Measurements from ENCODE around the gene EPB41L4A.
"Not testable (repeated sequence)": the region's sequence is repeated elsewhere in the genome, so short reads cannot be mapped to it uniquely, and the experiment has no call there.

EPB41L4A gene

DNA sequence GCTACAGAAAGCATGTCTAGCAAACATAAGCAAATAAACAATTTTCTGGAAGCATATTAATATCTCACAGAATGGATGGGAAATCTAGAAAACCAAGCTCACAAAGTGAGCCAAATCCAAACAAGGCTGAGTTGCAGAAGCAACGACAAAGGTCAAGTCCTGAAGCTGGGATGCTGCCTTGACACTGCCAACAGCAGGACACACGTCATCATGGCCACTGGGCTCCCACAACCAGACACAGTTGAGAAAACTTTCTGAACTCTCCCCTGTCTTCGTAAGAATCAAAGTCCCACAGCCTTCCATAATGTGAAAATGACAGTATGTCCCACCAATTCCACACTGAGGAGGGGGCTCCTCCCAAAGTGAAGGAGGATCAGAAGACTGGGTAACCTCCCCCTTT is 37.6 kb downstream of the EPB41L4A start:
- no peak overlapping the region for H3K4me3 ChIP-seq (ENCODE audit: low read length in 2 of 2)
- no peaks in the 10 kb centered on the region for H3K36me3 ChIP-seq (ENCODE audit: control insufficient read depth in 2 of 2, insufficient read depth in 2 of 2, low read length in 2 of 2)
- H3K27ac ChIP-seq (ENCODE audit: low read length) = no peak overlapping the region
- no peaks in the 10 kb centered on the region for H3K4me1 ChIP-seq (ENCODE audit: control insufficient read depth, insufficient read depth, low read length)
- H3K9ac ChIP-seq (ENCODE audit: low read length in 2 of 2) = no peak overlapping the region
- no peaks in the 10 kb centered on the region for H3K9me3 ChIP-seq (ENCODE audit: control insufficient read depth in 2 of 2, low read length in 2 of 2)
- H3K27me3 ChIP-seq (ENCODE audit: control insufficient read depth in 1 of 2, insufficient read depth in 2 of 2, low read length in 2 of 2) = no peaks in the 10 kb centered on the region

DNA sequence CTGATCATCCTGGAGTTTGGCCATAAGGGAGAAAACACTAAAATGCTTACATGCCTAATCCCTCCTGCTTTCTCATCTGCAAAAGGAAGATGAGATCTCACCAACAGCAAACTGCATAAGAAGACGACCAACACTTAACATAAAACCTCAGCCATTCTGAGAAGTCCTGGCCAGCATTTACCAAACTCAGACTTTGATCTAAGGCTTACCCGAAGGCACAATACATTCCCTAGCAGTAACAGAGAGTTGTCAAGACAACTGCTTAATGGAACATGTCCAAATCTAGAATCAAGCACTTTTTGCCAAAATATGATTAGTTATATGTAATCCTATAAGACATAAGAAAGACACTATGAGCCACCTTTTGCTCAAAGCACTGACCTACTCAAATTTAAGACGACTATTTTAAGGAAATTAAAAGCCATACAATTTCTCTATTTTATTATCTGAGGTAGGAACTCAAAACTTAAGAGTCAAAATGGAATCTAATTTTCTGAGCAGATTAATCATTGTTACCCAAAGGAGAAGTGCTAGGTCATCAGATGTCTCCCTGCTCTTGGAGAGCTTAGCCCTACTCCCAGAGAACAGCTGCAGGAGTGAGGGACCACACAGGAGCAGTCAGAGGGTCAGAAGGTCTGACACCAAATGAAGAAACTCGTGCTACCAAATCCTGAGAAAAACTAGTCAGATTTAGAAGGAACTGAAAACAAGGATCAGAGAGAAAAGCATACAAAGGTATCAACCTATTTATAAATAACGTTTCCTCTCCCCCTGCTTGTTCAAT is 39.3 kb downstream of the EPB41L4A start:
- no peak overlapping the region for H3K4me3 ChIP-seq (ENCODE audit: low read length in 2 of 2)
- H3K27ac ChIP-seq (ENCODE audit: low read length) = no peak overlapping the region

DNA sequence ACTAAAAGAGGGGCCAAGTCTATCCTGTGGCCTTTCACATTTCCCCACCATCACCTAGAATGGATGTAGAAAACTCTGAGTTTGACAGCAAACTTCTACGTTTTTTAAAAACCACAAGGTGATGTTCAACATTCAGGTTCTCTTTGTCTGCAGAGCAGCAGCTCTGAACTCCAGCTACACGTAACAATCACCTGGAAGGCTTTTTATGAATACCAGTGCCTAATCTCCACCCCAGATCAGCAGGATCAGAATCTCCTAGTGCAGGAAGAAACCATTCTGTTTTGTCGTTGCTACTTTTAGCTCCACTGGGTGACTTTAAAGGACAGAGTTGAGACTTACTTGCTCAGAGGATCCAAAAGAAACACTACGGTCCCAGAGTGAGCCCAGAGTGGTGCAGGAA is 44.3 kb downstream of the EPB41L4A start:
- no peak overlapping the region for H3K27ac ChIP-seq (ENCODE audit: low read length)
- H3K4me3 ChIP-seq (ENCODE audit: low read length in 2 of 2) = no peak overlapping the region
- H3K27me3 ChIP-seq (ENCODE audit: control insufficient read depth in 1 of 2, insufficient read depth in 2 of 2, low read length in 2 of 2) = no peaks in the 10 kb centered on the region
- no peak overlapping the region for H3K9ac ChIP-seq (ENCODE audit: low read length in 2 of 2)
- no peaks in the 10 kb centered on the region for H3K9me3 ChIP-seq (ENCODE audit: control insufficient read depth in 2 of 2, low read length in 2 of 2)
- H3K4me1 ChIP-seq (ENCODE audit: control insufficient read depth, insufficient read depth, low read length) = no peaks in the 10 kb centered on the region
- H3K36me3 ChIP-seq (ENCODE audit: control insufficient read depth in 2 of 2, insufficient read depth in 2 of 2, low read length in 2 of 2) = no peaks in the 10 kb centered on the region

More for the DNA sequence above, 39.3 kb downstream of the EPB41L4A start:
- Histone ChIP-seq H3K36me3 (ENCODE audit: control insufficient read depth in 2 of 2, insufficient read depth in 2 of 2, low read length in 2 of 2) (no peaks in the 10 kb centered on the region), H3K9ac (ENCODE audit: low read length in 2 of 2) (no peak overlapping the region), H3K27me3 (ENCODE audit: control insufficient read depth in 1 of 2, insufficient read depth in 2 of 2, low read length in 2 of 2) (no peaks in the 10 kb centered on the region), H3K9me3 (ENCODE audit: control insufficient read depth in 2 of 2, low read length in 2 of 2) (no peaks in the 10 kb centered on the region), H3K4me1 (ENCODE audit: control insufficient read depth, insufficient read depth, low read length) (no peaks in the 10 kb centered on the region)

DNA sequence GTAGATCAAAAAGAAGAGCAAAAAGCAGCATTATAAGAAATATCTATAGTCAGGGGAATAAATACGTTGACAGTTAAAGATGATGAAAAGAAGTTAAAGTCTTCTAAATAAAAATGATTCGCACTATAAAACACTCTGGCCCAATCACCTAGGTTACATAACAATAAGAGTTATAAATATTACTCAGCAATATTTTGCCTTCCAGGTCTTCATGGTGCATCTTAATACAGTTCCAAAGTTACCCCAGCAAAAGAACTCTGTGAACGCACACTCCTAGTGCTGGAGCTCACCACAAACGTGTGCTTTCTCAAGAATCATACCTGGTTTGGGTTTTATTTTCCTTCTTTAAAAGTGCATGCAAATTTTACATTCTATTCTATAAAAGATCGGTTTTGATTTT is 44.7 kb downstream of the EPB41L4A start:
- H3K36me3 ChIP-seq (ENCODE audit: control insufficient read depth in 2 of 2, insufficient read depth in 2 of 2, low read length in 2 of 2) = no peaks in the 10 kb centered on the region
- no peak overlapping the region for H3K27ac ChIP-seq (ENCODE audit: low read length)
- H3K9ac ChIP-seq (ENCODE audit: low read length in 2 of 2) = no peak overlapping the region
- no peaks in the 10 kb centered on the region for H3K9me3 ChIP-seq (ENCODE audit: control insufficient read depth in 2 of 2, low read length in 2 of 2)
- no peaks in the 10 kb centered on the region for H3K4me1 ChIP-seq (ENCODE audit: control insufficient read depth, insufficient read depth, low read length)
- no peaks in the 10 kb centered on the region for H3K27me3 ChIP-seq (ENCODE audit: control insufficient read depth in 1 of 2, insufficient read depth in 2 of 2, low read length in 2 of 2)
- no peak overlapping the region for H3K4me3 ChIP-seq (ENCODE audit: low read length in 2 of 2)

DNA sequence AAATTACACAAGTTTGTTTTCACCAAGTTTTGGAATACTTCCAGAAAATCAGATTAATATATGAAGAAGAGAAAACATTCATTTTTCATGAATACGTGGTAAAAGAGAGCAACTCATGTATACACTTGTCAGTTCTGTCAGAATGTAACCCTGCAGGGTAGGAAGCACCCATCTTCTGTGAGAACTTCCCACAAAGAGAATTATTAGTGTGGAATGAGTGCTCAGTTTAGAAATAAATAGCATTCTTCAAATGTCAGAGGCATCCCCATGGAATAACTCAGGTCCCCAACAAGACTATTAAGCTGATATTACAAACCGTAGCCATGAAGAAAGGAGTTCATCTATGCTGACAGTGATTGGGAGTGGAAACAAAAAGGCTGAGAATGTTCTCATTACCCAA is 45.2 kb downstream of the EPB41L4A start:
- no peaks in the 10 kb centered on the region for H3K9me3 ChIP-seq (ENCODE audit: control insufficient read depth in 2 of 2, low read length in 2 of 2)
- no peak overlapping the region for H3K4me3 ChIP-seq (ENCODE audit: low read length in 2 of 2)
- no peaks in the 10 kb centered on the region for H3K4me1 ChIP-seq (ENCODE audit: control insufficient read depth, insufficient read depth, low read length)
- H3K36me3 ChIP-seq (ENCODE audit: control insufficient read depth in 2 of 2, insufficient read depth in 2 of 2, low read length in 2 of 2) = no peaks in the 10 kb centered on the region
- H3K27ac ChIP-seq (ENCODE audit: low read length) = no peak overlapping the region
- H3K27me3 ChIP-seq (ENCODE audit: control insufficient read depth in 1 of 2, insufficient read depth in 2 of 2, low read length in 2 of 2) = no peaks in the 10 kb centered on the region
- no peak overlapping the region for H3K9ac ChIP-seq (ENCODE audit: low read length in 2 of 2)

DNA sequence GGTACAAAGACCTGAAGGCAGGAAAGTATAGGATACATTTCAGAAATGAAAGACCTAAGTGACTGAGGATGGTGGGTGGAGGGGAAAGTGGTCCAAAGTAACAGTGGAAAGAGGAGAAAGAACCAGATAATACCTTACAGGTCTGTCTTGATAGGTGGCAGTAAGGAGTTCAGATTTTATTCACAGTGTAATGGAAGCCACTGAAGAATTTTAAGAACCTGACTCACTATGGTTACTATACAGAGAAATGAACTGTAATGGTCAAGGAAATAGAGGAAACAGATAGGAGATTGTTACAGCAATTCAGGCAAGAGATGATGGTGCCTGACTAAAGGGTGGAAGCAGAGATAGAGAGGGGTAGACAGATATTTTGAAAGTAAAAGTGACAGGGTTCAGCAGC is 46.5 kb downstream of the EPB41L4A start:
- Histone ChIP-seq H3K27ac (ENCODE audit: low read length) (no peak overlapping the region), H3K9me3 (ENCODE audit: control insufficient read depth in 2 of 2, low read length in 2 of 2) (no peaks in the 10 kb centered on the region), H3K9ac (ENCODE audit: low read length in 2 of 2) (no peak overlapping the region), H3K4me3 (ENCODE audit: low read length in 2 of 2) (no peak overlapping the region), H3K4me1 (ENCODE audit: control insufficient read depth, insufficient read depth, low read length) (no peaks in the 10 kb centered on the region), H3K36me3 (ENCODE audit: control insufficient read depth in 2 of 2, insufficient read depth in 2 of 2, low read length in 2 of 2) (no peaks in the 10 kb centered on the region), H3K27me3 (ENCODE audit: control insufficient read depth in 1 of 2, insufficient read depth in 2 of 2, low read length in 2 of 2) (no peaks in the 10 kb centered on the region)

DNA sequence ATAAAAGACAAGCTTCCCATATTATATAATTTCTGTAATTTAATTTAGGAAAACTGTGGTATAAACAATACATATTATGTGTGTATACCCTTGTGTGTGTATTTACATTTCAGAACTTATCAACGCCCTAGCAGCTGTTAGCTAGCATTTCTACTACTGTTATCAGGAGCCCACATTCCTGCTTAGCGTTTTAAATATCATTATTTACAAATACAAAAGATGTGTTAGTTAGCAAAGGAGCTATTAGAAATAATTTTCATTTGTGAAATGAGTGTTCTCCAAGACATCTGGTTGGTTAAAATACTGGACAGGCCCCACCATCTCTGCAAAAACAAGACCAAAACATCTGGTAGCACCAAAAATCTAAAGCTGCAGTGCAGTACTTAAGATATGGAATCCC is 48.0 kb downstream of the EPB41L4A start:
- Histone ChIP-seq H3K9me3 (ENCODE audit: control insufficient read depth in 2 of 2, low read length in 2 of 2) (no peaks in the 10 kb centered on the region), H3K4me1 (ENCODE audit: control insufficient read depth, insufficient read depth, low read length) (no peaks in the 10 kb centered on the region)

DNA sequence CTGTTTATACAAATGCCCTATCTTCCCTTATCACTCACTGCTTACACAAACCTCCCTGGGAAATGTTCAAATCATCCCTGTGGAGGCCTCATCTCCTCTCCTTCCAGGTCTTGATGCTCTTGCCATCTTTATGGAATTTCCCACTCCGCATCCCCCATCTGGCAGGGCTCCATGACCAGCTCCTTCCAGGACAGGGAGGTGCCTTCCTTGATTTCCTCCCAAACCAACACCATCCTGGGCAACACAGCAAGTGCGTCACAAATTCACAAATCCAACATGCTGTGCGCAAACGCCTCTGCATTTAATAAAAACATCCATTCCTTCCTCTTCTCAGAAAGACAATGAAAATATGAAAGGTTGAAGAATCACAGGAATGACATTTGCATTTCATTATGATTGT is 51.7 kb downstream of the EPB41L4A start:
- Histone ChIP-seq H3K27me3 (ENCODE audit: control insufficient read depth in 1 of 2, insufficient read depth in 2 of 2, low read length in 2 of 2) (no peaks in the 10 kb centered on the region), H3K36me3 (ENCODE audit: control insufficient read depth in 2 of 2, insufficient read depth in 2 of 2, low read length in 2 of 2) (no peaks in the 10 kb centered on the region), H3K27ac (ENCODE audit: low read length) (no peak overlapping the region), H3K4me3 (ENCODE audit: low read length in 2 of 2) (no peak overlapping the region), H3K9ac (ENCODE audit: low read length in 2 of 2) (no peak overlapping the region), H3K9me3 (ENCODE audit: control insufficient read depth in 2 of 2, low read length in 2 of 2) (no peaks in the 10 kb centered on the region), H3K4me1 (ENCODE audit: control insufficient read depth, insufficient read depth, low read length) (no peaks in the 10 kb centered on the region)

More for the DNA sequence above, 48.0 kb downstream of the EPB41L4A start:
- Histone ChIP-seq H3K9ac (ENCODE audit: low read length in 2 of 2) (no peak overlapping the region), H3K4me3 (ENCODE audit: low read length in 2 of 2) (no peak overlapping the region), H3K36me3 (ENCODE audit: control insufficient read depth in 2 of 2, insufficient read depth in 2 of 2, low read length in 2 of 2) (no peaks in the 10 kb centered on the region), H3K27ac (ENCODE audit: low read length) (no peak overlapping the region), H3K27me3 (ENCODE audit: control insufficient read depth in 1 of 2, insufficient read depth in 2 of 2, low read length in 2 of 2) (no peaks in the 10 kb centered on the region)

DNA sequence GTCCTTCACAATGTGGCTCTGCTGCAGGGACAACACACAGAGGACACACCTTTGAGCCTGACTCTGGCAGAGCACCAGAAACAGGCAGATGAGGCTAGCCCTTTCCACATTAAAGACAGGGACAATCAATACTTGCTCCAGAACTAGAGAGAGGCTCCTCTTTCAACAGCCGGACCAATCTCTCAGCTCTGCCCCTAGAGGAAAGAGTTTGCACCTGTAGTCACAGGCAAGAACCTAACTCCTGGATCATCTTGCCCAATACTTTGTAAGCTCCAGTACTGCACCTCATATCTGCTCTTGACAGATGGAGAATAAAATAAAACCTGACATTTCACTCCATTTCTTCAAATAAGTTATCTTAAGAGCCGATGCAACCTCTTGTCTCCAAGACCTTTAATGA is 52.1 kb downstream of the EPB41L4A start:
- no peak overlapping the region for H3K9ac ChIP-seq (ENCODE audit: low read length in 2 of 2)
- H3K27ac ChIP-seq (ENCODE audit: low read length) = no peak overlapping the region
- H3K9me3 ChIP-seq (ENCODE audit: control insufficient read depth in 2 of 2, low read length in 2 of 2) = no peaks in the 10 kb centered on the region
- no peak overlapping the region for H3K4me3 ChIP-seq (ENCODE audit: low read length in 2 of 2)
- no peaks in the 10 kb centered on the region for H3K27me3 ChIP-seq (ENCODE audit: control insufficient read depth in 1 of 2, insufficient read depth in 2 of 2, low read length in 2 of 2)
- no peaks in the 10 kb centered on the region for H3K36me3 ChIP-seq (ENCODE audit: control insufficient read depth in 2 of 2, insufficient read depth in 2 of 2, low read length in 2 of 2)
- no peaks in the 10 kb centered on the region for H3K4me1 ChIP-seq (ENCODE audit: control insufficient read depth, insufficient read depth, low read length)

DNA sequence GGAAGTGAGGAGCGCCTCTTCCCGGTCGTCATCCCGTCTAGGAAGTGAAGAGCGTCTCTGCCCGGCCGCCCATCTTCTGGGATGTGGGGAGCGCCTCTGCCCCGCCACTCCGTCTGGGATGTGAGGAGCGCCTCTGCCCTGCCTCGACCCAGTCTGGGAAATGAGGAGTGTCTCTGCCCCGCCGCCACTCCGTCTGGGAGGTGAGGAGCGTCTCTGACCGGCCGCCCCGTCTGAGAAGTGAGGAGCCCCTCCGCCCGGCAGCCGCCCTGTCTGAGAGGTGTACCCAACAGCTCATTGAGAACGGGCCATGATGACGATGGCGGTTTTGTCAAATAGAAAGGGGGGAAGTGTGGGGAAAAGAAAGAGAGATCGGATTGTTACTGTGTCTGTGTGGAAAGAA is 58.3 kb downstream of the EPB41L4A start:
- H3K27me3 ChIP-seq (ENCODE audit: control insufficient read depth in 1 of 2, insufficient read depth in 2 of 2, low read length in 2 of 2); H3K27ac ChIP-seq (ENCODE audit: low read length); H3K4me3 ChIP-seq (ENCODE audit: low read length in 2 of 2); H3K36me3 ChIP-seq (ENCODE audit: control insufficient read depth in 2 of 2, insufficient read depth in 2 of 2, low read length in 2 of 2); H3K9me3 ChIP-seq (ENCODE audit: control insufficient read depth in 2 of 2, low read length in 2 of 2); H3K4me1 ChIP-seq (ENCODE audit: control insufficient read depth, insufficient read depth, low read length); H3K9ac ChIP-seq (ENCODE audit: low read length in 2 of 2): not testable (repeated sequence)

DNA sequence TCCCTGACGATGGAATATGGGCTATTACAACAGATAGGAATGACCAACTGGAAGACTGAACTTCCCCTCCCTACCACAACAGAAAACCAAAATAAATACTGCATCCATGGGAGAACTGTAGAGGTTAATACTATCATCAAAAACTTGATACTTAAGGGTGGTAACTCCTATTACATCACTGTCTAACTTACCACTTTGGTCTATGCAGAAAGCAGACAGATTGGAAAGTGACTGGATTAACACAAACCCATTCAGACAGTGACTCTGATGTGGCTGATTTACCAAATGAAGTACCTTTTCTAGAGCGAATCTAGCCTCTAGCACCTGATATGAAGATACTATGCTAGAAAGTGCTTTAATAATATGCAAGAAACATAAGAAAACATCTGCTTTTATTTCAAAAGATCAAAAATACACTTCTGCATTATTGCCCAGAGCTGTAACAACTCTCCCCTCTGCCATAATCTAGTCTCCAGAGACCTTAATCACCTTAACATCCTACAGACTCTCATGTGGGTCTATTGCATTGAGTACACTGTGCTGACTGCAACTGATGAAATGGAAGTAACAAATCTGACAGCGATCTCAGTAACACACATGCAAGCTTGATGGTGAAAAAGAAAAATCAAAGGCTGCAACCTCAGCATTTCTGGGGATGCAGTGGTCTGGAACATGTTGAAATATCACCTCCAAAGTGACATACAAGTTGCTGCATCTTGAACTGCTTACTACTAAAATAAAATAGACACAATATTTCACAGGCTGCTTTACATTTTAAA is 62.7 kb downstream of the EPB41L4A start:
- Histone ChIP-seq H3K36me3 (ENCODE audit: control insufficient read depth in 2 of 2, insufficient read depth in 2 of 2, low read length in 2 of 2) (no peaks in the 10 kb centered on the region), H3K9me3 (ENCODE audit: control insufficient read depth in 2 of 2, low read length in 2 of 2) (no peaks in the 10 kb centered on the region), H3K4me1 (ENCODE audit: control insufficient read depth, insufficient read depth, low read length) (no peaks in the 10 kb centered on the region), H3K9ac (ENCODE audit: low read length in 2 of 2) (no peak overlapping the region), H3K27me3 (ENCODE audit: control insufficient read depth in 1 of 2, insufficient read depth in 2 of 2, low read length in 2 of 2) (no peaks in the 10 kb centered on the region), H3K4me3 (ENCODE audit: low read length in 2 of 2) (no peak overlapping the region), H3K27ac (ENCODE audit: low read length) (no peak overlapping the region)
